Measurements from ENCODE around the gene HEATR9. TPM values are rescaled to one million over a fixed set of nuclear protein-coding genes. Genes with fewer than 3 reads are reported as not detected.
A peak's percentile ranks its signal among the peaks of the same experiment; 100 is the strongest.

Gene HEATR9
- polyA plus RNA-seq, 1 of the 3 experiments (the other 2 are of a cell fraction), result not detected

GRCh38 chr17:35808962-35809854, 59.5 kb downstream of the HEATR9 start, which contains the start of gene TAF15:
Gene TAF15 (plus strand): TSS chr17:35809484. CDS start chr17:35809570, 86 bp downstream.
- WGBS (ENCODE audit: low lambda C conversion rate), result under 1% methylated on average over 39 of the region's 71 CpGs
- peaks cover 44% of the 10 kb centered on the region for H4K20me1 ChIP-seq (ENCODE audit: insufficient read depth)
- H3F3A ChIP-seq (replicated peaks; ENCODE audit: insufficient read depth), result no peaks in the 10 kb centered on the region
- H3K79me2 ChIP-seq (ENCODE audit: insufficient read depth), result peaks cover 49% of the 10 kb centered on the region
- H3K9me2 ChIP-seq, result no peaks in the 10 kb centered on the region
- H3K27ac ChIP-seq (ENCODE audit: low read depth in 2 of 2, low read length in 1 of 2), result peak within 1 kb of the TSS; percentile 75 to 99
- peak; percentile 95 for DNase-seq
- peak within 1 kb of the TSS; percentile 93 for H3K4me2 ChIP-seq
- no peaks in the 10 kb centered on the region for H3K9me3 ChIP-seq
- peaks cover 0 to 12% of the 10 kb centered on the region in 2 experiments for H3K36me3 ChIP-seq (replicated peaks in 1 of 2; ENCODE audit: control insufficient read depth in 1 of 2, insufficient read depth in 2 of 2, low read length in 1 of 2)
- no peaks in the 10 kb centered on the region for H3K27me3 ChIP-seq (ENCODE audit: insufficient read depth)
- ChIA-PET POLR2A (interaction anchor here (0.6 to 4.2 kb wide), 21 partner anchors 8 to 1800 kb away, joined by 3 to 65 read pairs (median 4); partner anchors contain the start of genes AP2B1, PEX12 and SYNRG), CTCF (interaction anchor here (0.6 to 13.5 kb wide), 22 partner anchors 9 to 229 kb away, joined by 3 to 809 read pairs (median 5); partner anchors contain the start of genes C17orf50, HEATR9 and MMP28)
- peak within 1 kb of the TSS; percentile 77 to 80 for H3K4me3 ChIP-seq (ENCODE audit: low read depth in 2 of 2, low read length in 1 of 2)
- TF ChIP-seq MEF2A (IDR thresholded peaks at IDR 0.05; ENCODE audit: borderline replicate concordance, low read depth) (no peak), JUND (IDR thresholded peaks at IDR 0.05) (no peak), CHD2 (IDR thresholded peaks at IDR 0.05; ENCODE audit: low read length, partially characterized antibody) (peak; percentile 49), MXI1 (IDR thresholded peaks at IDR 0.05; ENCODE audit: low read depth, low read length) (peak; percentile 74), EP300 (IDR thresholded peaks at IDR 0.05; ENCODE audit: borderline replicate concordance in 1 of 2, low read depth in 1 of 2, low read length in 1 of 2) (peak in 1 of 2 experiments; percentile 25; a peak in 1 of 4 replicates), SIN3A (IDR thresholded peaks at IDR 0.05; ENCODE audit: borderline replicate concordance, low read depth, low read length) (no peak), MAX (IDR thresholded peaks at IDR 0.05; ENCODE audit: low read depth) (peak; percentile 61; the same call in 1 of the 2 replicates), CTCF (IDR thresholded peaks at IDR 0.05) (peak; percentile 78), POLR2AphosphoS5 (IDR thresholded peaks at IDR 0.05; ENCODE audit: low read depth, low read length) (peak; percentile 99), NFIC (IDR thresholded peaks at IDR 0.05; ENCODE audit: borderline replicate concordance) (no peak), GATA2 (CRISPR knock-in tag; IDR thresholded peaks at IDR 0.05) (no peak), YY1 (IDR thresholded peaks at IDR 0.05; ENCODE audit: low read depth) (peak; percentile 94), IRF3 (IDR thresholded peaks at IDR 0.05; ENCODE audit: low read depth, low read length) (no peak), REST (IDR thresholded peaks at IDR 0.05; ENCODE audit: low read depth, low read length) (peak; percentile 61), USF2 (IDR thresholded peaks at IDR 0.05; ENCODE audit: borderline replicate concordance, low read depth, low read length) (no peak), SMC3 (IDR thresholded peaks at IDR 0.05; ENCODE audit: low read depth, low read length) (peak; percentile 56), RAD21 (IDR thresholded peaks at IDR 0.05; ENCODE audit: low read length) (peak; percentile 52), TAF1 (IDR thresholded peaks at IDR 0.05; ENCODE audit: borderline replicate concordance, low read depth, low read length) (peak; percentile 97), NRF1 (IDR thresholded peaks at IDR 0.05; ENCODE audit: low read depth, low read length) (no peak), FOXJ3 (CRISPR knock-in tag; IDR thresholded peaks at IDR 0.05) (no peak), RXRA (IDR thresholded peaks at IDR 0.05; ENCODE audit: borderline replicate concordance, low read depth) (no peak)
- peak within 1 kb of the TSS; percentile 90 for H3K9ac ChIP-seq
- peak within 1 kb of the TSS; percentile 63 for H2AFZ ChIP-seq (ENCODE audit: low read depth)
- H3K4me1 ChIP-seq (ENCODE audit: control insufficient read depth in 1 of 2, insufficient read depth in 2 of 2, low read depth in 1 of 2, low read length in 1 of 2), result peaks cover 0 to 21% of the 10 kb centered on the region in 2 experiments; a peak in 3 of 4 replicates
